ENCODE data around the gene CAMK1D.

The CAMK1D gene

DNA sequence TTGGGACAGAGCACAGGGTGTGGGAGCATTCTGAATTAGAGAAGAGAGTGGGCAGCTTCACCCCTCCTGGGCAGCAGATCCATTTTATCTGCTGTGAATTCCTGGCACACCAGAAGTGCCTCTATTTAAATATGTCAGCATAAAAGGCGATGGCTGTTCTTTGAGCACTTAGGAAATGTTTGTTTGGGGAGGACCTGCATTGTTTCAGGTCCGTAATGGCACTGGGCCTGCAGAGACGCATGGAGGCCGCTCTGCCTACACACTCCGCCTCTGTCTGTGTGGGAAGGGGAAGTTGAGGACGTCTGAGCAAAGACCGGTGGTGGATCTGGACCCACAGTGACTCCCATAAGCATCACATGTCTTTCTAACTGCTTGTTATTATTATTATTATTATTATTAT, 253.2 kb downstream of the CAMK1D start:
- no peak for DNase-seq

DNA sequence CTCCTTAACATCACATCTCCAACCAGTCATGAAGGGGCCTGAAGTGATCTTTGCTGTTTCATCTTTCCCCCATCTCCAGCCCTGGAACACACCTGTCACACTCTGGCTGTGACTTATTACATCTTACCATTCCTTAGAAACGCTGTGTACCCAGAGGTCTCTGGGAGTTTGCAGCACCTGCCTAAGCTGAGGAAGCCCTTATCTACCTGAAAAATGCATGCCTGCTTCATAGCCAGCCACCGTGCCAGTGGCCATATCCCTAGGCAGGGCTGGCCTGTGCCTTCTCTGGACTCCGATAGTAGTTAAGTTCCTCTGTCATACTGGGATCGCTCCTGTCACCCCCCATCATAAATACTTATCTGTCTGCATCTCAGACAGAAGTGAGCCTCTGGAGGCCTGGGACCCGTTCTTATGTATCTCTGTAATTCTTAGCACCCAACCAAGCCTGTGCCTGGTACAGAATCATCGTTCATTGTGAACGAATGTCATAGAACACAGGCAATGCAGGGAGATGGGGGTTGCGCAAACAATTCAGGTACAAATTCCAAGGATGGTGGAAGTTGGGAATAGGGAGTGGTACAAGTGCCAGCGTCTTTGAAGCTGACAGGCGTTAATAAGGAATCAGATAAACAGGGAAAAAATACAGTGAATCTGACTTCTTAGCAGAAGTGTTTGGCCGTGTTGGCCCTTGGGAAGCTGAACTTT, 254.6 kb downstream of the CAMK1D start:
- no peak for DNase-seq

DNA sequence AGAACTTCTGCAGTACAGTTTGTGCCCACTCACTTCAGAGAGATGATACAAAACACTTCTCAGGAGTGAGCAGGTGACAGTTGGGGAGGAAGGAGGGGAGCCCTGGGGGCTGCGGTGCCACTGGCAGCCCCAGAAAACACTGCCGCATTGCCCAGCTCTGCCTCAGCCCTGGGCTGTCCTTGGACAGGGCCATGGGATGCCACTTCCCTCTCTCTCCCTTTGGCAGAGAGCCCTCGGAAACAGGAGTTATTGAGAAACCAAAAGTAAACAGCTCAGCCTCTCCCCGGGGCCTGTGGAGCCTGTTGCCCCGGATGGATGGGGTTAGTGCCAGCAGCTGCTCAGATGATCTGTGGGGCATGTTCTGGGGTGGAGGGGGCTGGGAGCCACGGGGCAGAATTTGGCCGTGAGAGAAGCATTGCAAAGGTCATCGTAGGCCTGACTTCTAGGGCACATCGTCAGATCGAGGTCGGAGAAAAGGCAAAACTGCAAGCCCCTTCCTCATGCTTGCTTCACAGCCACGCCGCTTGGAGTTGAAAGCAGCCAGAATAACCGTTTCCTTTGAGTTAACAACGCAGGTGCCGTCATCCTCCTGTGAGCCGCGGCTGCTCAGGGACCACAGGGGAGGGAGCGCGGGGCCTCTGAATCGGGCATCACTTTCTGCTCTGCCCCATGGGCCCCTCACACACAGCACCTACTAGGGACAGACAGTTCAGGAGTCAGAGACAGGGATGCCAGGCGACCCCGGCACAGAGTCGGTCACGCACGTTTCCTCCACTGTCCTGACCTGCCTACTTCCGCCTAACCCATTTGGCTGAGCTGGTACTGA, 256.4 kb downstream of the CAMK1D start:
- DNase-seq, result peak; percentile 76

DNA sequence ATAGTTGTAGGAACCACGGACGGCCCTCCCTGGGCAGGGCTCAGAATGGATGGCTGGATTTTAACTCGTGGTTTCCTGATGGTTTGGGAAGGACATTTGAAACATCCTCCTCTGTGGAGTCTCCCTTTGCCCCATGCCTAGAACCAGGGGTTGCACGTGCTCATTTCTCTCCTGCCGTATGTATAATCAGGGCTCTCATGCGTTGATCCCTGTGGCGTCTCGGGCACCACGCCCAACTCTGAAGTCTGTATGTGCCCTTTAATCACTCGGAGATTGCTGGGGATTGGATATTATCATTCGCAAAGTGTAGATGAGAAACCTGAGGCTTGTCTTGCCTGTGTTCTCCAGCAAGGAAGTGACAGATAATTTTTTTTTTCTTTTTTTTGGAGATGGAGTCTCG, 257.1 kb downstream of the CAMK1D start:
- no peak for DNase-seq

DNA sequence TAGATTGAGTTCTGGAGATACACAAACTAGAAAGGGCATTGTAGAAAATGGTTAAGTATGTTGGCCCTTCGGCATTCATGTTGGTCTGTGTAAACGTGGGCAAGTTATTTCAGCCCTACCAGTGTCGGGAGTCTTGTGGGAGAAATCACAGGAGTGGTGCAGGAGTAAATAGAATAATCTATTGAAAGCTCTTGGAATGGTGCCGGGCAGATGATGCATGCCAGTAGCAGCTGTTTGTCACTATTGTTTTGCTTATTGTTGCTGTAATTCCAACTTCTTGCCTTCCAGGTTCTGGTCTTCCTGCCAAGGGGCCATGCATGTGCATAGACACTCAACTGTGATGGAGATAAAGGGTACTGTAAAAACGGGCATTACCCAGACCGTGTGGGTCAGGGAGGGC, 259.4 kb downstream of the CAMK1D start:
- DNase-seq, result no peak

DNA sequence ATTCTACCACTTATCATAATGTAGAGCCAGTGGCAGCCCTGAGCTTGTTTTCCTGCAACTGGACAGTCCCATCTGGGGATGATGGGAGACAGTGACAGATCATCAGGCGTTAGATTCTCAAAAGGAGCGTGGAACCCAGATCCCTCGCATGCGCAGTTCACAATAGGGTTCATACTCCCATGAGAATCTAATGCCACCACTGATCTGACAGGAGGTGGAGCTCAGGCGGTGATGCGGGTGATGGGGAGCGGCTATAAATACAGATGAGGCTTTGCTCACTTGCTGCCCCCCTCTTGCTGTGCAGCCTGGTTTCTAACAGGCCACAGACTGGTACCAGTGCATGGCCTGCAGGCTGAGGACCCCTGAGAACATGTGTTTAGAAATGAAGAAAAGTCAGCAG, 260.1 kb downstream of the CAMK1D start:
- DNase-seq, result no peak

DNA sequence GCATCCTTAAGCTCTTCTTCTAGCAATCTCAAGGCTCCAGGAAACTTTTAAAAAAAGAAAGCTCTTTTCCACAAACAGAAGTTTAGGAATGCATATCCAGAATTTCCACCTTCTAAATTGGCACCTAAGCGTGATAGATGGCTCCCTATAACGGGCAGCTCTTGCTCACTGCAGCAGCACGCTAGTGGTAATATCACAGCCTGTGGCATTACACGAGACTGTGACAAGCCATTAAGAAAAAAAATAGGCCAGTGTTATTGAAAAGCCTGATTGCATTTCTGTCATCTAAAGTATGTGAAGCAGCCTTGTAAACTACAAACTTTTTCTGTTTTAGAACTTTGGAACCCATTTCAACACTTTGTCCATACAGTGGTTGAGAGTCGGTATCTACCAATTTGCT, 263.8 kb downstream of the CAMK1D start:
- no peak for DNase-seq

DNA sequence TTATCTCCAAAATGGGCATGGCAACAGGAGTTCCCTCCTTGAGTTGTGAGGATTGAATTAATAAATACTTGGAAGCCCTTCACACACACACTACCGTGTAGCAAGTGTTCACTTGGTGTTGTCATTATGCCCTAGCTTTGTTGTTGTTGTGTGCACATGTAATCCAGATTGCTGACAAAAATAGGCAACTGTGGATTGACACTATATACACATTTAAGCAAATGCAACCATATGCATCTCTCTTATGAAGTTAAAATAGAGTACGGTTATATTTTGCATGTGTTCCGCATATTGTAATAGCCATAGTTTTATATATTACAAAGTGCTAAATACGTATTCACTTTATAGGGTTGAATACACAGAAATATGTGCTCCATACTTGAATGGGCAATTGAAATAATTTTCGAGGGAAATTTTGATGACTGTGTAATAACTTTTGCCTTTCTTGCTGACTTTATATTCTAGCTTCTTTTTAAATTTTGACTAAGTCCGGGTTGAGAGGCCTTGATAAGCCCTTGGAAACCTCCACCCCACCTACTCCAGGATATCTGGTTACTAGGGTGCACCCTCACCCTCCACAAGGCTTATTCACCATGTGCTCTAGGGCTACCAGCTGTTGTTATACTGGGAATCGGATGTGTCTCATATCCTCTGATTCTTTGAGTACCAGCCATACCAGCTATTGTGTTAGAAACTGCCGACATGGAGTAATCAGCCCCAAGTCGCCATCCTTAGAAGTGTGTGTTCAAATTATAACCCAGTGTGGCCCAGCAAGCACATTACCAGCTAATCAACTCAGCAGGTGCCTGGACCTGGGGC, 265.0 kb downstream of the CAMK1D start:
- no peak for DNase-seq

DNA sequence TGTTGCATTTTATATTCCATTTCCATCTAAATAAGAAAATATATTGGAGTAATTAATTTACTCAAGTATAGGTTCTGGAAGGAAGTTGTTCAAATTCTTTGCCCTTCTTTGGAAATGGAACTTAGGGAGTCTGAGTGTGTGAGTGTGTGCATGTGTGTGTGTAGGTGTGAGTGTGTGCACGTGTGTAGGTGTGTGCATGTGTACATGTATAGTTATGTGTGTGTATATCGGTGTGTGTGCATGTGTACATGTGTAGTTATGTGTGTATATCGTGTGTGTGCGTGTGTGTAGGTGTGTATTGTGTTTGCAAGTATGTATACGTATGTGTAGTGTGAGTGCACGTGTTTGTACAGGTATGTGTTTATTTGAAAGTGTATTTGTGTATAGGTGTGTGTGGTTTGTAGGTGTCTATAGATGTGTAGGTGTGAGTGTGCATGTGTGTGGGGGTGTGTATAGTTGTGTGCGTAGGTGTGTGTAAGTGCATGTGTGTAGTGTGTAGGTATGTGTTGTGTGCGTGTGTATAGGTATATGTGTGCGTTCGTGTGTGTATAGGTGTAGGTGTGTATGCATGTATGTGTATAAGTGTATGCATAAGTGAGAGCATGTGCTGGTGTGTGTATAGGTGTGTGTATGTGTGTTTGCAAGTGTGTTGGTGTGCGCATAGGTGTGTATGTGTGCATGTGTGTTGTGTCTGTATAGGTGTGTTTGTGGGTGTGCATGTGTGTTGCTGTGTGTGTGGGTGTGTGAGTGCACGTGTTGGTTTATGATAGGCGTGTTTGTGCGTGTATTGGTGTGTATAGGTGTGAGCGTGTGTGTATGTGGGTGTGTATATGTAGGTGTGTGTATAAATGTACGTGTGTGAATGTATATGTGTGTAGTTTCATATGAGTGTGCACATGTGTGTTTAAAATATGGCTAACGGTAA, 266.2 kb downstream of the CAMK1D start:
- no peak for DNase-seq

DNA sequence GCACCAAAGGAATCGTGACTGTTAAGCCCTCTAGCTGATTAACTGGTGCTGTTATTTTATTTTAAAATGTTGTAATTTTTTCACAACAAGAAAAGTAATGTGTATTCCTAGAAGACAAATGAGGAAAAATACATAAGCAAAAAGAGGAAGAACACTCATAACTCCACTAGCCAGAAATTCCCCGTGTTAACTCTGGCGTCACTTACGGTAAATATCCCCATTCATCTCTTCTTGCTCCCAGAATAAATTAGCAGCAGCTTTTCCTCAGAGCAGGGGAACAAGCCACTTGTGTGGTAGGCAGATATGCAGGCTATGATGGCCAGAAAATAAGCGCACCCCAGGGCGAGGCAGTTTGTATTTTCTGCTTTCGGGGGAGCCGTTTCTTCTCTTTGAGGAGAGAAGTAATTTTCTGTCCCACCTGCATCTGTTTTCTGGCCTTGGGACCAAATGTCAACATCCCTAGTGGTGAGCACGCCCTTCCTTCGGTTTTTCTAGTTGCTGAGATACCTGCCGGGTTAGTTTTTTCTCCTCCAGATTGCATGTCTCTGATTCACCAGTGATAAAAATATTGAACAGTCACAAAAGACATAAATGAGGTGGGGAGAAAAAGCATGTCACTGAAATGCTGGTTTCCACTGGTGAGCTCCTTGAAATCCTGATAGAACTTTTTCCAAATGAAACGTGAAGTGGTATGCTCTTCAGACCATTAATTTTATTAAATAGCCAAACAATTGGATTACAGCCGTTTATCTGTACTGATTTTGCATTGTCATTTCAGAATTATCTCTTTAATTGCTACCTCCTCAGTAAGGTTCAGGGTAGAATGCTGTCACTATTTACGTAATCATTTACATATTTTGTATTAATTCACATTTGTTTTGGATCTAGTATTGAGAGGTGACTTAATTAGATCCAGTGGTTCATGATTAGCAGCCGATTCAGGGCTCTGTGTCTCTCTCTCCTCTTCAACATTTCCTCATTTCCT, 268.1 kb downstream of the CAMK1D start:
- no peak for DNase-seq

DNA sequence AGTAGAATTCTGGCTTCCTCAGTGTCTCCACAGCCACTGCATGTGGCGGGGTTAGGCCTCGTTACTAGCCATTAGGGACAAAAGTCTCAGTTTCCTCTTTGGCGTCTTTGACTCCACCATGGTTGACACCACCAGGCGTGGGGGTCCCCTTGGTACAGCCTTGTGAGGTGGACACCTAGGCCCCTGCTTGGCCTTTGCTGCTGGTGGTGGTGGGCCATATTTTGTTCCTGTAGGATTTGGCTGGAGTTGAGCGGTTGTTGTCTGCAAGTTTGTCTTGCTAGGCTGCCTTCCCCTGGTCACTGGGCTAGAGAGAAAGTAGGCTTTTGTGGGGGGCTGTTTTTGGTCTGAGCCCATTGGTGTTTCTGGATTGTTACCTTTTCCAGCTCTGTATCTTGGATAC, 272.7 kb downstream of the CAMK1D start:
- DNase-seq, result no peak

DNA sequence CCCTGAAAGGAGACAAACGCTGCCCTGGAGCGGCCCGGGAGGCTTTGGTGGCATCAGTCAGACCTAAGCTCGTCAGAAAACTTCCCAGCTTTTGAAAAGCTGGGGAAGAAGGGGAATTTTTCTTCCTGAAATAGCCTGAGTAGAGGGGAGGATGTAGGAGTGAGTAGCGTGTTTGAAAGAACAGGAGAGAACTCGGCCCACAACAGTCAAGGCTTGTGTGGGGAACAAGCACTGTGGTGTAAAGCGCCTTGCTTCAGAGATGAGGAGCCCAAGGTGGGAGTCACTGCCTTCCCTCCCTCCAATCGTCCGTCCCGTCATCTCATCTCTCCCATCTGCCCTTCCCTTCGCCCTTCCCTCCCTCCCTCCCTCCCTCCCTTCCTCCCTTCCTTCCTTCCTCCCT, 273.3 kb downstream of the CAMK1D start:
- DNase-seq, result no peak

DNA sequence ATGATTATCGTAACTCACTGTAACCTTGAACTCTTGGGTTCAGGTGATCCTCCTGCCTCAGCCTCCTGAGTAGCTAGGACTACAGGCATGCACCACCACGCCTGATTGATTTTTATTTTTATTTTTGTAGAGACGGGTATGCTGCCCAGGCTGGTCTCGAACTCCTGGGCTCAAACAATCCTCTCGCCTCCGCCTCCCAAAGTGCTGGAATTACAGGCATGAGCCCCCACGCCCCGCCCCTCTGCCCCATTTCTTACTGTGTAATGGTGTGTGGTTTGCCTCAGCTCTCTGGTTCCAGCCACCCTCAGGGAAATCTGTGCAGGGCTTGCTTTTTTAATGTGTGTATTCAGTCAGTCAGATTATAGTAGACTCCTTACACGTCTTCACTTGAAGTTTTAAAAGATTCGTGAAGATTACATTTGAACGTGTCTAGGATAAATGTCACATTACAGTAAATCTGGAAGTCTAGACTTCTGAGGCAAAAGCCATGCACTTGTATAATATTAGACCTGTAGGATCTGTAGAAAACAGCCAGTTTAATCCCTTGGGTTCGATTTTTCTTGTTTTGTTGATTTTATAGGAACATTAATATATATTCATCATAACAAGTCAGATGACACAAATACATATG, 276.2 kb downstream of the CAMK1D start:
- no peak for DNase-seq

DNA sequence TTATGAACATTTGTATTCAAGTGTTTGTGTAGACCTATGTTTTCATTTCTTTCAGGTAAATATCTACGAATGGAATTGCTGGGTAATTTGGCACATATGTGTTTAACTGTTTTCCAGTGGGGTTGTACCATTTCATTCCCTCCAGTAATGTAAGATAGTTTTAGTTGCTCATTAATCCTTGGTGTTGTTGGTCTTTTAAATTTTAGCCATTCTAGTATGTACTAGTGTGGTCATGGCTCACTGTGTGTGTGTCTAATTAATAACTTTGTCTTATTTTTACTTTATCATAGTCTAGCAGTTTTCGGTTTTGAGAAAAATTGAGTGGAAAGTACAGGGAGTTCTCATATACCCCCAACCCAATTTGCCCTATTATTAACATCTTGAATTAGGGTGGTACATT, 278.8 kb downstream of the CAMK1D start:
- no peak for DNase-seq

DNA sequence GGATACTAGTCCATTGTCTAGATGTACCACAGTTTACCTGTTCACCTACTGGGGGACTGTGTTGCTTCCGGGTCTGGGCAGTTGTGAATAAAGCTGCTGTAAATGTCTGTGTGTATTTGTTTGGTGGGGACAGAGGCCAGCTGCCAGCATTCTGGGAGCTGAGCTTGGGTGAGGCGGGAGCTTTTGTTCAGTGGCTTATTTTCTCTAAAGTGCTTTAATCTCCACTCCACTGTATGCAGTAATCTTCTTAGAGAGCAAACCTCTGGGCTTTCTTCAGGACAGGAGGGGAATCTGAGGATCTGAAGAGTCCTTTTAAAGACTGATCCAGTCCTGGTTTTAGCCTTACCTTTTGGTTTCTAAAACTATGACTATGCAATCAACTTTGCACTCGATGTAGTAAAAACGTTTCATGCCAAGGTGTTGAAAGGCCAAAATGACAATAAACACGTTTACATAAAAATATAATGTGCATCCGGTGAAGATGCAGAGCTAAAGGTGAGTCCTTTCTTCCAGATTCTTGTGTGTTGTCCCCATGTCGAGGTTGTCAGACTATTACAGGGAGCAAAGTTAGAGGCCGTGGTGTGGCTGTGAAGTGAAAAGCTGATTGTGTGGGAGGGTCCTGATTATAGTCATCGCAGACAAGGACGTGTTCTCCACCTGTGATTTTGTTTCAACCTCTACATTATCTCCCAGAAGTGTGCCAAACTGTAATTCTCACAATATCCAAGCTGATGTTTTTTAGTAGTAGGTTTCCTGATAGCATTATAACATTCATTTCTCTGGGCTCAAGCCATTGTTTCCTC, 279.8 kb downstream of the CAMK1D start:
- DNase-seq, result peak; percentile 38

DNA sequence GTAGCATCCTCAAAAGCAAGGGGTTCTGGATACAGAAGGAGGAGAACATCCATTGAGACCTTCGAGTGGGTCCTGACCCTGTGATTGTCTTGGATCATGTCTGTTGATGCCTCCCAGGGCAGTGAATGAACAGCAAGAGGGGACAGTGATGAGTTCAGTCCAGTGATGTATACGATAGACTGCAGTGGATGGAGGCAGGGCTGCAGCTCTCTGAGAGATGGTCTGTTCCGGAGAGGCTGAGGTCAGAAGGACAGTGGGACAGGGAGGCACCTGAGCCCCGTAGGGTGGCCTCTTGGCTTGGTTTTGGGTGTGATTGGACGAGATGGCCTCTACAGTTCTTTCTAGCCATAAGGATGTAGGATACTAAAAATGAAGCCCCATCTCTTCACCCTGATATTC, 280.4 kb downstream of the CAMK1D start:
- DNase-seq, result no peak

DNA sequence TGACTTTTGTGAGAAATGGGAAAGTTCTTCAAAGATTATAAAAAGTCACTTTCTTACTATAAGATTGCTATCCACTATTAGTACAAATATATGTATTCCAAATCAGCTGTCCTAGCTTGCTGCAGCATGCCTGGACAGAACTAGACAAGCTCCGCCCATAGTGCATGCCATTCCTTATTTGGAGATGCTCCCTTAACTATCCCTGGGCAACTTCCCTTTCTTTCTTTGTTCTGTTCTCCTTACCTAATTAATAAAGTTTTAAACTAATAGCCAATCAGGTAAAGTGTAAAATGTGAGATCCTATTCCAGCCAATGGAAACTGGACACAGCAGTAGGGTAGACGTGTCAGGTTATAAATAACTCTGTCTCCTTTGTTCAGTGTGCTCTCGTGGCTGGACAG, 281.9 kb downstream of the CAMK1D start:
- DNase-seq, result no peak

DNA sequence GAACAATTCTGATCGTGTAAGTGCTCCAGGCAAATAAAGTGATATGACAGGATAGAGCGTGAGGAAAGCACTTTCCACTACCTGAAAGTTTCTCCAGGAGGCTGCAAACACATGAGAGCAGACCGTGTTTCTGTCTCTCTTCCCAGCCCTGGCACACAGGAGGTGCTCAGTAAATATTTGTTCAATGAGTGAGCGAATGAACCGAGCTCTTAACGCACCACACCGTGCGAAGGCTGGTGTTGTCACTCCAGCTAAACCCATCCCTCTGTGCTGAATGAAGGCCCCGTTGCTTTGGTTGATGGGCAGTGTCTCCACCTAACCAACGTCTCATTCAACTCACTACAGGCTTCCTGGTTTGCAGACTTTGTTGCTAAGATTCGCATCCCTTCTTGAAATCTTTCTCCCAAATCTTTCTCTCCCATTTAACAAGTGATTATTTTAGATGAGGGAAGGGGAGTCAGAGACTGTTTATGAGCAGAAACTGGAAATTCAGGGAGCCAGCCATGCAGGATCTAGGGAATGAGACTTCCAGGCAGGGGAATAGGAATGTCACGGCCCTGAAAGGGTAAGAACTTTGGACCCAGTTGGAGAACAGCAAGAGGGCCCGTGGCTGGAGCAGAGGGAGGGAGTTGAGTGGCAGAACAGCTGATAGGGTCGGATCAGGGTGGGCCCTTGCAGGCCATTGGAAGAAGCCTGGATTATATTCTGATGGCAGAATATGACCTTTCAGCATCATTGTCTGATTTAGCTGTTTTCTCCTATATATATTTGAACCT, 282.6 kb downstream of the CAMK1D start:
- no peak for DNase-seq
